GM19035 (cell line): Measurements from ENCODE around the gene ACOX2.

ENCODE experiments used
- ATAC-seq: cut with Tn5 transposase; IDR thresholded peaks from one replicate; pipeline ENCODE4 v1.9.1; 2021; ENCODE audit not compliant: unreplicated experiment

Gene ACOX2

GRCh38 chr3:58514405-58514804, 22.6 kb downstream of the ACOX2 start:
- no peak for ATAC-seq

GRCh38 chr3:58508437-58508836, 28.6 kb downstream of the ACOX2 start:
- no peak for ATAC-seq

- ATAC-seq = no peak
Observed at GRCh38 chr3:58507356-58508078, 29.5 kb downstream of the ACOX2 start.

GRCh38 chr3:58502872-58503271, 34.1 kb downstream of the ACOX2 start:
- ATAC-seq = no peak

GRCh38 chr3:58497097-58497496, 39.9 kb downstream of the ACOX2 start:
- ATAC-seq = no peak

- no peak for ATAC-seq
Observed at GRCh38 chr3:58496206-58496857, 40.7 kb downstream of the ACOX2 start.

GRCh38 chr3:58495101-58495500, 41.9 kb downstream of the ACOX2 start:
- no peak for ATAC-seq

GRCh38 chr3:58494107-58494506, 42.9 kb downstream of the ACOX2 start:
- ATAC-seq = no peak

GRCh38 chr3:58492494-58492905, 44.5 kb downstream of the ACOX2 start:
- no peak for ATAC-seq

GRCh38 chr3:58491506-58492402, 45.2 kb downstream of the ACOX2 start, which contains the start of gene KCTD6:
Gene KCTD6, plus strand, starts transcription at chr3:58492096. Its CDS starts 6,660 bp downstream, at chr3:58498756.
- peak; percentile 93 for ATAC-seq

- no peak for ATAC-seq
Observed at GRCh38 chr3:58490860-58491501, 46.0 kb downstream of the ACOX2 start.

- ATAC-seq = no peak
Observed at GRCh38 chr3:58488967-58489366, 48.0 kb downstream of the ACOX2 start.

GRCh38 chr3:58487140-58487886, 49.7 kb downstream of the ACOX2 start:
- no peak for ATAC-seq

- no peak for ATAC-seq
Observed at GRCh38 chr3:58485801-58486435, 51.1 kb downstream of the ACOX2 start.

- no peak for ATAC-seq
Observed at GRCh38 chr3:58484722-58485069, 52.3 kb downstream of the ACOX2 start.

GRCh38 chr3:58484045-58484721, 52.8 kb downstream of the ACOX2 start:
- no peak for ATAC-seq

GRCh38 chr3:58482917-58483636, 53.9 kb downstream of the ACOX2 start:
- no peak for ATAC-seq

- ATAC-seq = no peak
Observed at GRCh38 chr3:58480309-58480708, 56.7 kb downstream of the ACOX2 start.

GRCh38 chr3:58478781-58479180, 58.2 kb downstream of the ACOX2 start:
- ATAC-seq = no peak
